Globus pallidus (tissue), 1 donor: ENCODE measurements around the gene MNT.
"Not testable (repeated sequence)": the region's sequence is repeated elsewhere in the genome, so short reads cannot be mapped to it uniquely, and the experiment has no call there.

Source experiments
- DNase-seq: peaks from one replicate; pipeline ENCODE4 v3.0.0-alpha.2; 2015; ENCODE audit warnings: low spot score

MNT gene, protein sequence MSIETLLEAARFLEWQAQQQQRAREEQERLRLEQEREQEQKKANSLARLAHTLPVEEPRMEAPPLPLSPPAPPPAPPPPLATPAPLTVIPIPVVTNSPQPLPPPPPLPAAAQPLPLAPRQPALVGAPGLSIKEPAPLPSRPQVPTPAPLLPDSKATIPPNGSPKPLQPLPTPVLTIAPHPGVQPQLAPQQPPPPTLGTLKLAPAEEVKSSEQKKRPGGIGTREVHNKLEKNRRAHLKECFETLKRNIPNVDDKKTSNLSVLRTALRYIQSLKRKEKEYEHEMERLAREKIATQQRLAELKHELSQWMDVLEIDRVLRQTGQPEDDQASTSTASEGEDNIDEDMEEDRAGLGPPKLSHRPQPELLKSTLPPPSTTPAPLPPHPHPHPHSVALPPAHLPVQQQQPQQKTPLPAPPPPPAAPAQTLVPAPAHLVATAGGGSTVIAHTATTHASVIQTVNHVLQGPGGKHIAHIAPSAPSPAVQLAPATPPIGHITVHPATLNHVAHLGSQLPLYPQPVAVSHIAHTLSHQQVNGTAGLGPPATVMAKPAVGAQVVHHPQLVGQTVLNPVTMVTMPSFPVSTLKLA

DNA sequence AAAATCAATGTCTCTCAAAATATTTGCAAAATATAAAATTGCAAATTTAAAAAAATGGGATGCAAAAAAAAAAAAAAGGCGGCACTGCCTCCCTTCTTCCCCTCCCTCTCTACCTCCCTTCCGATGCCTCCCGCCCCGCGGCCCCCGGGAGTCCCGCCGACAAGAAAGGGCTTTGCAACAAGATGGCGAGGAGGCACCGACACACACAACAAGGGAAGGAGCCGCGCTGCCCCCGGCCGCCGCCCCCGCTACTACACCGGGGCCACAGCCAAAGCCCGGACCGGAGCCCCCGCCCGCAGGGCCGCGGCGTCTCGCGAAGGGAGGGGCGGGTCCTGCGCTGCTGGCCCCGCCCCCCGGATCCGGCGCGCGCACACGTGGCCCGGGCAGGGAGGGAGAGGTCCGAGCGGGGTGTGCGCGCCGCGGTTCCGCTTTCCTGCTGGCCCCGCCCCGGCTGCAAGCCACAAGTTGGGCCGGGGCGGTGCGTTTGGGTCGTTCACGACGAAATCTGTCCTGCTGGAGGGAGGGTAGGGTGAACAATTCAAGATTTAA lies at the start of gene MNT:
Gene MNT (minus strand): TSS at position 184 of the 549 bp plus-strand sequence. CDS start 348 bp downstream, outside the sequence.
- peak; percentile 95 for DNase-seq

DNA sequence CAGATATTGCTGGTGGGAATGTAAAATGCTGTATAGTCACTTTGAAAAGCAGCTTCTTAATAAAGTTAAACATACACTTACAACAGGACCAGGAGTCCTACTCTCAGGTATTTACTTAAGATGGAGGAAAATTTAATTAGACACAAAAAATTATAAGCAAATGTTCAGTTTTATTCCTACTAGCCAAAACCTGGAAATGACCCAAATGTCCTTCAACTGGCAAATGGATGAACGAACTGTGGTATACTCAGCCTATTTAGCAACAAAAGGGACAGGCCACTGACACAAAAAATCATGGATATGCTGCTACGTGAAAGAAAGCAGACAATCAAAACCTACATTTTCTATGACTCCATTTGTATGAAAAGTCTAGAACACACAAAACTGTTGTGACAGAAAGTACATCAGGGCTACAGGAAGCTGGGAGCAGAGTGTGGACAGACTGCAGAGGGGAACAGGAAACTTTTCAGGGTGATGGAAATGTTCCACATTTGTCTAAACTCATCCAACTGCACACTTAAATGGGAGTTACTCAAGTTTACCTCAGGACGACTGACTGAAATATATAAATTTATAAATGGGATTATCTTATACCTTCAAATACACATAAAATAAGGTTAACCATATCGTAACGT lies 49.3 kb upstream of the MNT start:
- no peak for DNase-seq

DNA sequence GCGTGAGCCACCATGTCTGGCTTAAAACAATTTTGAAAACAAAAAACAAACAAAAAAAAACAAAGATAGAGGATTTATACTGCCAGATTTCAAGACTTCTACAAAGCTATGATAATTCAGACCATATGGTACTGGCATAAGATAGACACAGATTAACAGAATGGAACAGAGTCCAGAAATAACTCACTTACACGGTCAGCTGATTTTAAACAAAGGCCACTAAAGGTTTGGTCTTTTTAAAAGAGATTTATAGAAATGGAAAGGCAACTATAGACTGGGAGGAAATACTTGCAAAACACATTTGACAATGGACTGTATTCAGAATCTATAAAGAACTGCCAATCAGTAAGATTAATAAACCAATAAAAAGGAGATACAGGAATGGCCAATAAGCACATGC lies 48.6 kb upstream of the MNT start:
- no peak for DNase-seq

DNA sequence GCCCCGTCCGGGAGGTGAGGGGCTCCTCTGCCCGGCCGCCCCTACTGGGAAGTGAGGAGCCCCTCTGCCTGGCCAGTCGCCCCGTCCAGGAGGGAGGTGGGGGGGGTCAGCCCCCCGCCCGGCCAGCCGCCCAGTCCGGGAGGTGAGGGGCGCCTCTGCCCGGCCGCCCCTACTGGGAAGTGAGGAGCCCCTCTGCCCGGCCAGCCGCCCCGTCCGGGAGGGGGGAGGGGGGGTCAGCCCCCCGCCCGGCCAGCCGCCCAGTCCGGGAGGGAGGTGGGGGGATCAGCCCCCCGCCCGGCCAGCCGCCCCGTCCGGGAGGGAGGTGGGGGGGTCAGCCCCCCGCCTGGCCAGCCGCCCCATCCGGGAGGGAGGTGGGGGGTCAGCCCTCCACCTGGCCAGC lies 46.6 kb upstream of the MNT start:
- not testable (repeated sequence) for DNase-seq

DNA sequence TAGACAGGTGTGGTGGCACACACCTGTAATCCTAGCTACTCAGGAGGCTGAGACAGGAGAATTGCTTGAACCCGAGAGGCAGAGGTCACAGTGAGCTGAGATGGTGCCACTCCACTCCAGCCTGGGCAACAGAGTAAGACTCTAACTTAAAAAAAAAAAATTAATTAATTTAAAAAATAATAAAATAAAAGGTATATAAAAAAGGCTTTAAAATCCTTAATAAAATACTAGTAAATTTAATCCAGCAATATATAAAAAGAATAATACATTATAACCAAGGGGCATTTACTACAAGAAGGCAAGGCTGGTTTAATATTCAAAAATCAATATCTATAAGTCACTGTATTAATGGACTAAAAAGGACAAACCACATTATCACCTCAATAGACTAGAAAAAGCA lies 44.8 kb upstream of the MNT start:
- no peak for DNase-seq

DNA sequence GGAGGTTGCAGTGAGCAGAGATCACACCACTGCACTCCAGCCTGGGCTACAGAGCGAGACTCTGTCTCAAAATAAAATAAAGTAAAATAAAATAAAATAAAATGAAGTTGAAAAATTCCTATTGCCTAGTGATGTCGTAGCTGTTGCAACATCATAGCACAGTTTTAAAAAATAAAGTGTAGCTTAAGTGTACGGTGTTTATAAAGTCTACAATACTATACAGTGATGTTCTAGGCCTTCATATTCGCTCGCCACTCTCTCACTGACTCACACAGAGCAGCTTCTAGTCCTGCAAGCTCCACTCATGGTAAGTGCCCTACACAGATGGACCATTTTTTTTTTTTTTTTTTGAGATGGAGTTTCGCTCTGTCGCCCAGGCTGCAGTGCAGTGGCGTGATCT lies 43.5 kb upstream of the MNT start:
- DNase-seq: no peak

DNA sequence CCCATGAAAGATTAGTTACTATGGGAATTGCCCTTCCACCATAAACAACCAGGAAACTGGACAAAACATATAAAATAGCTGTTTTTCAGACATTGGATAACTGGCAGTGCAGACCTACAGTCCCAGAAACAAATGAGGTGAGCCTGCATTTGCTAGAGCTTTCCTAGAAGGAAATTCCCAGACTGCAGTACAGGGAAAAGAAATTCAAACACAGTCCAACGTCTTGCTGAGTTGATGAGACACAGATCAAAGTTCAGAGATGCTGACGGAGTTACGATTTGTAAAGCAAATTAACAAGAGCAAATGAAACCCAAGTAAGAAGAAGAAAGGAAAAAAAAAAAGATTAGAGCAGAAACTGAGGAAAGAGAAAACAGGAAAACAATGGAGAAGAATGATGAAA lies 41.3 kb upstream of the MNT start:
- DNase-seq: no peak

DNA sequence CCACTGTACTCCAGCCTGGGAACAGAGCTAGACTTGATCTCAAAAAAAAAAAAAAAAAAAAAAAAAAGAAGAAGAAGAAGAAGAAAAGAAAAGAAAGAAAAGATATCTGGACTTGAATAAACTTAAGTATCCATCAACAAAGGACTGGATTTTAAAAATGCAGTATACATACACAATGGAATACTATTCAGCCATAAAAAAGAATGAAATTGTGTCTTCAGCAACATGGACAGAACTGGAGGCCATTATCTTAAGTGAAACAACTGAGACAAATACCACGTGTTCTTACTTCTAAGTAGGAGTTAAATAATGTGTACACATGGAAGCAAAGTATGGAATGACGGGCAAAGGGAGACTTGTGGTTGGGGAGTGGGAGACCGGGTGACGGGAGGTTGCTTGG lies 40.1 kb upstream of the MNT start:
- DNase-seq: no peak

DNA sequence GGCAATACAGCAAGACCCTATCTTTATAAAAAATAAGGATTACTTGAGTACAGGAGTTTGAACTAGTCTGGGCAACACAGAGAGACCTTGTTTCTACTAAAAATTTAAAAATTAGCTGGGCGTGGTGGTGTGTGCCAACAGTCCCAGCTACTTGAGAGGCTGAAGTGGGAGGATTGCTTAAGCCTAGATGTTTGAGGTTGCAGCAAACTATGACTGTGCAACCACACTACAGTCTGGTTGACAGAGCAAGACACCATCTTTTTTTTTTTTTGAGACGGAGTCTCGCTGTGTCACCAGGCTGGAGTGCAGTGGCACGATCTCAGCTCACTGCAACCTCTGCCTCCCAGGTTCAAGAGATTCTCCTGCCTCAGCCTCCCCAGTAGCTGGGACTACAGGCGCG lies 39.1 kb upstream of the MNT start:
- DNase-seq: not testable (repeated sequence)

DNA sequence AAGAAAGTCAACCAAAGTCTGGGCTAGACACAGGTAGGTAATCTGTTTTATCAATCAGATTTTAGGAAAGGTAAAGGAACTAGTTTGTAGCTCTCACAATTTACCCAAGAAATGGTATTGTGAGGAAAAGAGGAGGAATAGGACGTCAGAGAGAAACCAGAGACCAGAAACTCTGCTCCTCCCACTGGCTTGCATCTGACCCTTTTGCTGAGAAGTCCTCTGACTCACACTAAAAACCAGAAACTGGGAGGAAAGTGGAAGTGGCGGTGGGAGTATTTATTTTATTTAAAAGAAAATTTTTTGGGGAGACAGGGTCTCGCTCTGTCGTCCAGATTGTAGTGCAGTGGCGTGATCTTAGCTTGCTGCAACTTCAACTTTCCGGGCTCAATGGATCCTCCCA lies 38.0 kb upstream of the MNT start:
- DNase-seq: no peak

DNA sequence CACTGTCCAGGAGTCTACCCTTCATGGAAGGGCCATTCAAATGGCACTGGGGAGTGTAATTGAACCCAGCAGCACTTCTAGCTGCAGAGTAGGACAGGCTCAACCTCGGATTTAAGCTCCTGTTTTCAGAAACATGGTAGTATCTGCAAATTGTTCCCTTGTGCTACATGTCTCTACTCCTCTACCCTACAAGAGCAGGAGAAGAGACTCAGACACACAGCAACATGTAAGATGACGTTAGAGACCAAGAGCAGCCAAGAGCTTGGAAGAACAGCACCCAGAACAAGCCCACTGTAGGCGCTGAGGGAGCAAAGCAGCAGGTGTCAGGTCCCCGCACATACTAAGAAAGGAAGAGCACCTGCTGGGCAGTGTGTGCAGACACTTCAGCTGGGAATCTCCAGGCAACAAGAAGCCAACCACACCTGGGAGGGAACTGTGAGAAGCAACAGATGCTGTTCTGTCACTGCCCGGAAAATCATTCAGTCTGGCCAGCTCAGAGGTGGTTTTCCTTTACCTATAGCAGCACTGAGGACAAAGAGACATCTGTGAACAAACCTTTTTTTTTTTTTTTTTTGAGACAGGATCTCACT lies 35.6 kb upstream of the MNT start:
- no peak for DNase-seq

DNA sequence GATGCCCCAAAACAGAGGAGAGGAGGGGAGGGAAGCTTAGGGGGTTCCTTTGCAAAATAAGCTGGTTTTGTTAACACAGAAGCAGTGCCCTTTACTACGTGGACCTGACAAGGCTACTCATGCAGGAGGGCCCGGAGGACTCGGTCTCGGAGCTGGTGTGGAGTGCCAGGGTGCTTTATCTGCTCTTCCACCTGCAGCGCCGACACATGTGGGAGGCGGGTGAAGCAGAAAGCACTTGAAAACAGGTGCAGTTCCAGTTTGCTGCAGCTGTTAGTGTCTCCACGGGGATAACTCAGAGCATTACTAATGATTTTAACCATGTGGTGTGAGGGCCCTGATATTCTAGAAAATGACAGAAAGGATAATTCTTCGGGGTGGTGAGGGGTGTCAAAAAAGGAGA lies 35.0 kb upstream of the MNT start:
- no peak for DNase-seq

DNA sequence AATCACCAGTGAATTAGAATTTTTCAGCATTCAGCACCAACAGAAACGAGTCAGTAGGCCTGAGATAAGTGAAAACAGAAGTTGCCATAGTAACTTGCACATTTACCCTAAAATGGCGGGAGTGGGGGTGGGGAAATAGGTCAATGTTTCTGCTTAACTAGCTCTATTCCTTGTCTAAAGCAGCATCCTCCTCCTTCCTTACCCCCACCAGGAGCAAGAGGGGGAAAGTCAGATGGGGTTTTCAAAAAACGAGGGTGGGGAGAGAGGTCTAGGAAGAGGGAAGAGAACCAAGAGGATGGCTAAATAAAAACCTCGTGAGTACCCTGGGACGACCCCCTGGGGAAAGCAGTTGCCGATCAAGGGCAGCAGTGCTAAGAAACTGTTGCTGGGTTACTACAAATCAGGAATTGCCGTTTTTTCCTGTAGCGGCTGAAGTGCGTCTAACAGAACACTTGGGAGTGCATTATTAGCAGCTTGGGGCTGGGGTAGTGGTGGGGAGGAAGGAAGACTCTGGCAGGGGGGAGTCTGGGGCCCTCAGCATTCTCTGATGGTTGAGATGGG lies 34.4 kb upstream of the MNT start:
- DNase-seq: peak; percentile 50

DNA sequence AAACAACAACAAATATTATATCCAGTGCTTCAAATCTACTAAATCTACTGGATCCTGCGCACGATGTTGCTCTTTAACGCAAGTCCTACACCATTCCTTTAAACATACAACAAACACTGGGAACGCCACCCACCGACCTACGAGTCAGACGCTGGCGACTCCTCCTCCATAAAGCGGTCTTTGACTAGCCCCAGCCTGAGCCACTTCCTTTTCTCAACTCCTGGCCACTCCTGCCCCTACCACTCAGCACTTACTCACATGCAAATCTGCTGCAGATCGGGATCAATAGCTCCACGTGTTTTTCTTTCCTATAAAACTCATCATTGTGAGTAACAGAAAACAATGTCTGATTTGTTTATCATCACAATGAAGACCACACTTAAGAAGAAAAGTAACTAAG lies 32.8 kb upstream of the MNT start:
- no peak for DNase-seq

DNA sequence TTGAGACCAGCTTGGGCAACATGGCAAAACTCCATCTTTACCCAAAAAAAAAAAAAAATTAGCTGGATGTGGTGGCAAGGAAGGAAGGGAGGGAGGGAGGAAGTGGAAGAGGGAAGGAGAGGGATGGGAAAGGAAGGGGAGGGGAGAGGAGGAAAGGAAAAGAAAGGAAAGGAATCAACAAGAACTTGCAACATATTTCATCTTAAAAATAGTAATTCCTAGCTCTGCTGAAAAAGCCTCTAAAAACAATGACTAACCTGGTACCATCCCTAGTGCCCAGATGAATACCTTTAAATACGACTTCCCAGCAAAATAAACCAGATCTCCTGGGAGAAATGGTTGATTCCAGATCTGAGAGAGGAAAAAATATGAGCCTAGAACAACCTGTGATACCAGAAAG lies 27.1 kb upstream of the MNT start:
- DNase-seq: no peak

DNA sequence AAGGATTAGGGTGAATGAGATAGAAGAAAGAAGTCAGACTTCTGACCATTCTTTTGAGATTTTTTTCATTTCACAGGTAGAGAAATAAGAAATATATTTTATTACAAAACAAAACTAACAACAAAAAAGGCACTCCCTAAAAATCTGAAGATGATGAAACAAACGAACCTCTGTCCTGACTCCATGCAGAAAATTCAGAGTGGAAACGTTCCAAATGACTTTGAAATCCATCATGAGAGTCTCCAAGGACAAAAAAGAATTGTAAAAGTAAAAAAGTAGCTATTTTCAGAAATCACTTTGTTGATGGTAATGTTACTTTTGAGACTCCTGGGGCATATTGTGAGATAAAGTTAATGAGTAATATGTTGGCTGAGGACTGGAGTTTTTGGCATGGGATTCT lies 26.4 kb upstream of the MNT start:
- no peak for DNase-seq

DNA sequence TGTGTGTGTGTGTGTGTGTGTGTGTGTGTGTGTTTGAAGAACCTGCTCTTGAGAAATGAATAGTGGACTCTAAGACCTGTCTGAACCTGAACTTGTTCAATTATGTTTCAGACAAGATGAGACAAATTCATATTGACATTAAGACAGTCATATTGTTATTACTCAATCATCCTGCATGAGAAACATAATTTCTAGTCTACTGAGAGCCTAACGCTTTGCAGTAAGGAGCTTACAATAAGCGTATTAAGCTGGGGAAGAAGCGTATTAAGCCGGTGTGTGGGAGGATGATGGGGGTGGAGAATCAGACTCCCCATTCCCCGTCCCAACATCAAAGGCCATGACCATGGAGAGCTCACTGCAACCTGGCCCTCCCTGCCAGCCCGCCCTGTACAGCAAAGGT lies 22.4 kb upstream of the MNT start:
- no peak for DNase-seq

DNA sequence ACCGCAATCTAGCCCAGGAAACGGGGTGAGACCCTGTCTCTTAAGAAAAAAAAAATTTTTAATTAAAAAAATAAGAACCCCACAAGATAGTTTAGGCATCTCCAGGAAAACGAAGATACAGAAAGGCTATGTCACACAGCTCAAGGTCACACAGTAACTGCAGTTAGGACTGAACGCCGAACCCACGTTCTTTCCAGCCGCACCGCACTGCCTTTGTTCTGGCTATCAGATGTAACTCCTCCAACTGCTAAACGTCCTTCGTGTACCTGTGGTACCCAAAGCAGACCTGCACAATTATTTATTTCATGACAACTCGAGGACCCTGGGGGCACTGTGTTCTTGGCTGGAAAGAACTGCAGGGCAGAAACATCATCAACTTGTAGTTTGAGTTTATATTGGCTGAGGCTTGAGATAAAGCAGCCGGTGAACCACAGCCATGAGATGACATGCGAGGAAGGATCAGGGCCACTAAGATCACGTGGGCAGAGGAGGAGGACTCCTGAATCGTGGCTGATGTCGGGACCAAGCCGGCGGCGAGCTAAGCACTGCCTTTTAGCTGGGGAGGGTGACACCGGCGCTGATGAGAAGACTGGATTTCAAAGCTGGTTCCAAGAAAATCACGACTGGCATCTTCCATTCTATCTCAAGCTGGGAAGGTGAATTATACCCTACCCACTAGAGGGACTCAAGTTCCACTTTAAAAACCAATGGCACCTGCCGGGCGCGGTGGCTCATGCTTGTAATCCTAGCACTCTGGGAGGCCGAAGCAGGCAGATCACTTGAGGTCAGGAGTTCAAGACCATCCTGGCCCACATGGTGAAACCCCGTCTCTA lies 20.7 kb upstream of the MNT start:
- no peak for DNase-seq

DNA sequence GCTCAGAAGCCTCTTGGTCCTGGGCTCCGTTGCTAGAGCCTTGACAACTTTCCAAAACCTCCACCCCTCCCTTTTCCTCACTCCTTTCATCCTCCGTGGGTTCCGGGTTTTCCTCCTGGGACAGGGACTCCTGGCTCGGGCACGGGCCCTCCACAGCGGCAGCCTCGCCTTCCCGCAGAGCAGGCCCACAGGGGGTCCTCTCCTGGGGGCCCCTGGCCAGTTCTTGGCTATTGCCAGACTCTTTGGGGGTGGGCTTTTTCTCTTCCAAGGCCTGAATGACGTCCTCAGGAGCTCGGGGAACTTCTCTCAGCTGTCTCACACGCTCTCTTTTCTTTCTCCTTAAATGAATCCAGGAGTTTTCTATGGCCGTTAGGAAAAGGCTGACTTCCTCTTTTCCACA lies 19.3 kb upstream of the MNT start:
- DNase-seq: no peak

DNA sequence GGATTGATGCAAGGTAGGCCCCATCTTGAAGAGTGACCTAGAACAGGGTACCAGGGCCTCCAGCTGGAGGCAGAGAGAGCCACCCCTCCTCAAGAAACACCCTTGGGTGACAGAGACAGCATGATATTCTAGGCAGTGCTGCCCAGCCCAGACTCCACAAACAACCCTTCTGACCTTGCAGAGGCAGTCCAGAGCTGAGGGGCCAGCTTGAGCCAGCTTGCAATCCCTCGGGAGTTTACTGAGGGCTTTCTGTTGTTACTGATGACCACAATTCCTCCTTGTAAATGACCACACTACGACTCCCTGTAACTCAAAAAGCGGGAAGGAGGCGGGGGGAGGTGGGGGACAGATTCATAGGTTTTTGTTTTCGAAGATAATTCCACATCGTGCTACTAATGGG lies 18.6 kb upstream of the MNT start:
- no peak for DNase-seq

DNA sequence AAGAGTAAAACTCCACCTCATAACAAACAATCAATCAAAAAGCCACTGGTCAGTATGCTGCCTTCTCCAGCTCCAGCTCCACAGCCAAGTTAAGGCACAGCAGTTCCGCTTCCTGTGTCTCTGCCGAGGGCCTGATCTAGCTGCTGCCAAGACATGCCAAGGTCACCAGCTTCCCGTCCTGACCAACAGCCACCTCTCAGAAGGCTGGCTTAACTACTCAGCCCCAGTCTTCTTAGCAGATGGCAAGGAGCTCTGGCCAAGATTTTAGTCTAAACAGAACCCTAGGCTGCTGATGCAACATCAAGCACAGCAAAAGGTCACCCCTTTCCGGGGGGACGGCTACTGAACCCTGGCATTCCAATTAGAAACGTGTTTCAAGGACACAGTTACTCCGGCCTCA lies 17.7 kb upstream of the MNT start:
- DNase-seq: no peak
